ENCODE results near the gene SLC7A1.

DNA sequence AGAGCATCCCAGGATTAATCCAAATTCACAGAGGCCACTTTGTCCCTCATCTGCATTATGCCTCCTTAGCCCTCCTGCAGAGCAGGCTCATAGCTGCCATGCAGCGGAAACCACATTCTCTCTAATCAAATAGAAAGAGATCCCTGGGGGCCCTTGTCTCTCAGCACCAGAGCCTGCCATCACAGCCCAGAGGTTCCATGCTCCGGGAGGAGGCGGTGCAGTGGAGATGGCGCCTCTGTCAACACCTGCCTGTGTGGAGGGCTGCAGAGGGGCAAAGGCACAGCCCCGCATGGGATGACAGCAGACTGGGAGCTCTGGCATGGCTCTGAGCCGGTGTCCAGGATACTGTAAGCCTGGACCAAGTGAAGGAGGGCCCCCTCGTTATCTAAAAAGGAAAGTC is 111.3 kb downstream of the SLC7A1 start:
- TF ChIP-seq CTCF (IDR thresholded peaks at IDR 0.05): no peak
- no peak for TF ChIP-seq POLR2AphosphoS5 (IDR thresholded peaks at IDR 0.05)
- no peak for TF ChIP-seq POLR2A (IDR thresholded peaks at IDR 0.05)

Measured in sigmoid colon (tissue), 4 donors.